ENCODE results near the gene SP2. TPM values are rescaled to one million over a fixed set of nuclear protein-coding genes. Genes with fewer than 3 reads are reported as not detected.

The SP2 gene
- total and polyA plus RNA-seq, 2 donors from 2014 or later: 9.0 to 23.6 TPM

DNA sequence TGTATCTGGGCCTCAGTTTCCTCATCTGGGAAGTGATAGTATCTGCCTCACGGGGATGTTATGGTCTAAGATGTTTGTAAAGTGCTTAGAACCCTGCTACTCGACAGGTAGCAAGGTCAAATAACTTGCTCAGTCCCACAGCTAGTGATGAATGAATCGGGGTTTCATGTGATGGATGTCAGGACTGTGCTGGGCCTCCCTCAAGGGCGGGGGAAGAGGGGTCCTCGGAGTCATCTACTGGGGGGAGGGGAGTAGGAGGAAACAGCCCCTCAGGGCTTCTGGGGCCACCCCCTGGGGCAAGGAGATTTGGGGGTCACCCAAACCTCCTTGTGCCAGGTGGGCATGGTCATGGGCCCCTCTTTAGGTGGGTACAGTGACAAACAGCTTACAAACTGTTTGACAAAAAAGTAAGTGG lies 46.1 kb downstream of the SP2 start:
- no peak for FAIRE-seq
- intact Hi-C loops (cut with DNase I): no loop called here

DNA sequence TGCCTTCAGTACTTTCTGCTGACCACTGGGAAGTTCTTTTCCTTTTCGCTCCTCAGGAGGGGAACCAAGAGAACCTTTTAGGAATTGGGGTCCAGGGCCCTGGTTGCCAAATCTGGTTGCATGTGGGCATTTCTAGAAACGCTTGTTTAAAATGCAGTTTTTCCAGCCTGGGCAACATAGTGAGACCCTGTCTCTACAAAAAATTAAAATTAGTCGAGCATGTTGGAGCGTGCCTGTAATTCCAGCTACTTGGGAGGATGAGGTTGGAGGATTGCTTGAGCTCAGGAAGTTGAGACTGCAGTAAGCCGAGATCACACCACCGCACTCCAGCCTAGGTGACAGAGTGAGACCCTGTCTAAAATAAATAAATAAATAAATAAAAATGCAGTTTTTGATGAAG lies 46.5 kb downstream of the SP2 start:
- DNase-seq (no peak), FAIRE-seq (no peak)
- Histone ChIP-seq H3K9ac (ENCODE audit: low read length in 3 of 3) (peak overlapping the region in 1 of 3 donors; percentile 98), H3K9me3 (ENCODE audit: control insufficient read depth in 2 of 3, insufficient read depth in 1 of 3, low read length in 3 of 3) (no peaks in the 10 kb centered on the region), H3K36me3 (ENCODE audit: control insufficient read depth in 2 of 3, insufficient read depth in 3 of 3, low read length in 3 of 3) (peaks cover 0 to 9% (median 3%) of the 10 kb centered on the region in 3 donors), H3K4me3 (ENCODE audit: low read length in 3 of 3) (peak overlapping the region in 2 of 3 donors; percentile 75 to 92), H3K27me3 (ENCODE audit: control insufficient read depth, insufficient read depth, low read length) (no peaks in the 10 kb centered on the region), H3K27ac (ENCODE audit: low read depth in 2 of 2, low read length in 2 of 2) (peak overlapping the region in 1 of 2 donors; percentile 94), H3K4me1 (ENCODE audit: control insufficient read depth in 2 of 3, insufficient read depth in 2 of 3, low read depth in 1 of 3, low read length in 3 of 3) (peaks cover 0 to 35% (median 17%) of the 10 kb centered on the region in 3 donors)
- intact Hi-C loops (cut with DNase I): no loop called here
- TF ChIP-seq CTCF (IDR thresholded peaks at IDR 0.05; ENCODE audit: borderline replicate concordance, extremely low read depth, insufficient read depth): no peak

More for the DNA sequence above, 46.1 kb downstream of the SP2 start:
- Histone ChIP-seq H3K27ac (ENCODE audit: low read depth in 2 of 2, low read length in 2 of 2) (peak overlapping the region; percentile 82 to 94), H3K4me1 (ENCODE audit: control insufficient read depth in 2 of 3, insufficient read depth in 2 of 3, low read depth in 1 of 3, low read length in 3 of 3) (peaks cover 0 to 33% (median 17%) of the 10 kb centered on the region in 3 donors), H3K9me3 (ENCODE audit: control insufficient read depth in 2 of 3, insufficient read depth in 1 of 3, low read length in 3 of 3) (no peaks in the 10 kb centered on the region), H3K4me3 (ENCODE audit: low read length in 3 of 3) (peak overlapping the region; percentile 69 to 92 (median 75)), H3K9ac (ENCODE audit: low read length in 3 of 3) (peak overlapping the region; percentile 32 to 98 (median 81)), H3K36me3 (ENCODE audit: control insufficient read depth in 2 of 3, insufficient read depth in 3 of 3, low read length in 3 of 3) (peaks cover 0 to 9% (median 3%) of the 10 kb centered on the region in 3 donors), H3K27me3 (ENCODE audit: control insufficient read depth, insufficient read depth, low read length) (no peaks in the 10 kb centered on the region)
- DNase-seq: peak in 2 of 5 donors; percentile 18 to 52
- TF ChIP-seq CTCF (IDR thresholded peaks at IDR 0.05; ENCODE audit: borderline replicate concordance, extremely low read depth, insufficient read depth): no peak

- H3K27ac ChIP-seq (ENCODE audit: low read depth in 2 of 2, low read length in 2 of 2): no peak overlapping the region
- peak overlapping the region in 1 of 3 donors; percentile 20 for H3K9ac ChIP-seq (ENCODE audit: low read length in 3 of 3)
- H3K4me1 ChIP-seq (ENCODE audit: control insufficient read depth in 2 of 3, insufficient read depth in 2 of 3, low read depth in 1 of 3, low read length in 3 of 3): peaks cover 2 to 55% (median 32%) of the 10 kb centered on the region in 3 donors
- H3K36me3 ChIP-seq (ENCODE audit: control insufficient read depth in 2 of 3, insufficient read depth in 3 of 3, low read length in 3 of 3): peaks cover 2 to 9% (median 6%) of the 10 kb centered on the region in 3 donors
- no peak overlapping the region for H3K4me3 ChIP-seq (ENCODE audit: low read length in 3 of 3)
- H3K9me3 ChIP-seq (ENCODE audit: control insufficient read depth in 2 of 3, insufficient read depth in 1 of 3, low read length in 3 of 3): no peaks in the 10 kb centered on the region
- H3K27me3 ChIP-seq (ENCODE audit: control insufficient read depth, insufficient read depth, low read length): no peaks in the 10 kb centered on the region
- intact Hi-C loops (cut with DNase I): no loop called here
- no peak for TF ChIP-seq CTCF (IDR thresholded peaks at IDR 0.05; ENCODE audit: borderline replicate concordance, extremely low read depth, insufficient read depth)
- FAIRE-seq: no peak
- no peak for DNase-seq
These were observed 49.0 kb downstream of the SP2 start for GRCh38 chr17:47945080-47945479.

Measured in kidney (tissue), 14 donors.